ENCODE measurements around the gene GOLGA6D.
"Not testable (repeated sequence)": the region's sequence is repeated elsewhere in the genome, so short reads cannot be mapped to it uniquely, and the experiment has no call there.

GOLGA6D gene

GRCh38 chr15:75329571-75329970 is 46.9 kb downstream of the GOLGA6D start:
- DNase-seq (ENCODE audit: low read depth in 2 of 2): no peak

GRCh38 chr15:75332093-75332492 is 49.5 kb downstream of the GOLGA6D start:
- not testable (repeated sequence) for DNase-seq (ENCODE audit: low read depth in 2 of 2)

GRCh38 chr15:75333654-75334419 is 51.2 kb downstream of the GOLGA6D start:
- not testable (repeated sequence) for DNase-seq (ENCODE audit: low read depth in 2 of 2)

GRCh38 chr15:75335313-75335704 is 52.7 kb downstream of the GOLGA6D start:
- DNase-seq (ENCODE audit: low read depth in 2 of 2): no peak

GRCh38 chr15:75335705-75336355 is 53.2 kb downstream of the GOLGA6D start, which contains the start of gene COMMD4:
COMMD4 (plus strand) TSS chr15:75336063; CDS start chr15:75336090, 27 bp downstream.
- peak; percentile 81 to 85 for DNase-seq (ENCODE audit: low read depth in 2 of 2)

GRCh38 chr15:75338661-75339240 is 56.1 kb downstream of the GOLGA6D start:
- DNase-seq (ENCODE audit: low read depth in 2 of 2): no peak

GRCh38 chr15:75339531-75340240 is 57.1 kb downstream of the GOLGA6D start:
- DNase-seq (ENCODE audit: low read depth in 2 of 2): no peak

GRCh38 chr15:75342221-75342620 is 59.6 kb downstream of the GOLGA6D start:
- DNase-seq (ENCODE audit: low read depth in 2 of 2): no peak

- DNase-seq (ENCODE audit: low read depth in 2 of 2): not testable (repeated sequence)
Measured at GRCh38 chr15:75343953-75344352, 61.3 kb downstream of the GOLGA6D start.
